HG02970 (cell line): Measurements from ENCODE around the gene PAGR1.
"Not testable (repeated sequence)": the region's sequence is repeated elsewhere in the genome, so short reads cannot be mapped to it uniquely, and the experiment has no call there.

ENCODE experiments used
- ATAC-seq: cut with Tn5 transposase; IDR thresholded peaks from one replicate; pipeline ENCODE4 v1.9.1; 2021; ENCODE audit warnings: mild to moderate bottlenecking, moderate library complexity, moderate number of reproducible peaks; ENCODE audit not compliant: unreplicated experiment, low FRiP score

PAGR1 gene

DNA sequence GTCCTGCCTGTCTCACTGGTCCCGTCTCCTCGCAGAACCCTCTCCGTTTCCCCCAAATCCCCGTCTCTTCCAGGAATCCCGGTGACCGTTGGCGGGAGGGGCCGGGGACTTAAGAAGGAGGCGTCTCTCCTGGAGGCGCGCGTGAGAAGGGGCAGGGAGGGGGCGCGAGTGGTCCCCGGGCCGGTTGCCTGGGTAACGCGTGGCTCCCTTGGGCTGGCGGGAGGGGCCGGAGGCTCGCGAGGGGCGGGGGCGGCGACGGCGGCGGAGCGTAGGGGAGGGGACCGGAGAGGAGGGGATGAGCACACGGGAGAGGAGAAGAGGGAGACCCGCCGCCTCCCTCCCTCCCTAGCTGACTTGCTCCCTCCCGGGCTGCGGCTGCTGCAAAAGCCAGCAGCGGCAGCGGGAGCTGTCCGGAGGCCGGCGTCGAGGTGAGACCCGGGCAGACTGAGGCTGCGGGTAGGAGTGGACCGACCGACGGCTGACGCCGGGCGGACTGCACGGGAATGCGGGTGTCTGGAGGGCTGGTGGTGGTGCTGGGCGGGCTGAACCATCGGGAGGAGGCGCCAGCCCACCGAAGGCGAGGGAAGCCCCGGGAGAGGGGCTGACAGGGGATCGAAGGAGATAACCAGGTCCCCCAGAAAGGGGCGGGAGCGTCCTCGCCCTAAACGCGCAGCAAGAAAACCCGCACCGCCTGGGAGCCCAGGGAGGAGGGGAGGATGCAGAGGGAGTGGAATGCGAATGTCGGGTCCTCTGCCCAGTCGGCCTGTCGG is 3.9 kb upstream of the PAGR1 start, which contains the start of gene PRRT2:
PRRT2 (plus strand) TSS at position 298 of the 770 bp plus-strand sequence. CDS start 862 bp downstream, outside the sequence.
- no peak for ATAC-seq

DNA sequence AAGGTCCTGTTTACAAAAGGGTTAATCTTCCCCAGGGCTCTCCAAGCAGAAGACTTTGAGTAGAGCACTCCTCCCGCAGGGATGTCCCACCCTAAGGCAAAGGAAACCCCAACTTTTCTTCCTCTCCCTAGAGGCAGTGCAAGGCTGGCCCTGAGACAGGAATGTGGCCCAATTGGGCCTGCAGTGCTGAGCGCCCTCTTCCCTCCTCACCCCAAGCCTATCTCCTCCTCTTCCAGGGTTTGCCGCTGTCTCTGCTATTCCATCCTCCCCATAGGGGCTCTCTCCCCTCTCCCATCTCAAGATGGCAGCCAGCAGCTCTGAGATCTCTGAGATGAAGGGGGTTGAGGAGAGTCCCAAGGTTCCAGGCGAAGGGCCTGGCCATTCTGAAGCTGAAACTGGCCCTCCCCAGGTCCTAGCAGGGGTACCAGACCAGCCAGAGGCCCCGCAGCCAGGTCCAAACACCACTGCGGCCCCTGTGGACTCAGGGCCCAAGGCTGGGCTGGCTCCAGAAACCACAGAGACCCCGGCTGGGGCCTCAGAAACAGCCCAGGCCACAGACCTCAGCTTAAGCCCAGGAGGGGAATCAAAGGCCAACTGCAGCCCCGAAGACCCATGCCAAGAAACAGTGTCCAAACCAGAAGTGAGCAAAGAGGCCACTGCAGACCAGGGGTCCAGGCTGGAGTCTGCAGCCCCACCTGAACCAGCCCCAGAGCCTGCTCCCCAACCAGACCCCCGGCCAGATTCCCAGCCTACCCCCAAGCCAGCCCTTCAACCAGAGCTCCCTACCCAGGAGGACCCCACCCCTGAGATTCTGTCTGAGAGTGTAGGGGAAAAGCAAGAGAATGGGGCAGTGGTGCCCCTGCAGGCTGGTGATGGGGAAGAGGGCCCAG is 3.0 kb upstream of the PAGR1 start:
- ATAC-seq = no peak

DNA sequence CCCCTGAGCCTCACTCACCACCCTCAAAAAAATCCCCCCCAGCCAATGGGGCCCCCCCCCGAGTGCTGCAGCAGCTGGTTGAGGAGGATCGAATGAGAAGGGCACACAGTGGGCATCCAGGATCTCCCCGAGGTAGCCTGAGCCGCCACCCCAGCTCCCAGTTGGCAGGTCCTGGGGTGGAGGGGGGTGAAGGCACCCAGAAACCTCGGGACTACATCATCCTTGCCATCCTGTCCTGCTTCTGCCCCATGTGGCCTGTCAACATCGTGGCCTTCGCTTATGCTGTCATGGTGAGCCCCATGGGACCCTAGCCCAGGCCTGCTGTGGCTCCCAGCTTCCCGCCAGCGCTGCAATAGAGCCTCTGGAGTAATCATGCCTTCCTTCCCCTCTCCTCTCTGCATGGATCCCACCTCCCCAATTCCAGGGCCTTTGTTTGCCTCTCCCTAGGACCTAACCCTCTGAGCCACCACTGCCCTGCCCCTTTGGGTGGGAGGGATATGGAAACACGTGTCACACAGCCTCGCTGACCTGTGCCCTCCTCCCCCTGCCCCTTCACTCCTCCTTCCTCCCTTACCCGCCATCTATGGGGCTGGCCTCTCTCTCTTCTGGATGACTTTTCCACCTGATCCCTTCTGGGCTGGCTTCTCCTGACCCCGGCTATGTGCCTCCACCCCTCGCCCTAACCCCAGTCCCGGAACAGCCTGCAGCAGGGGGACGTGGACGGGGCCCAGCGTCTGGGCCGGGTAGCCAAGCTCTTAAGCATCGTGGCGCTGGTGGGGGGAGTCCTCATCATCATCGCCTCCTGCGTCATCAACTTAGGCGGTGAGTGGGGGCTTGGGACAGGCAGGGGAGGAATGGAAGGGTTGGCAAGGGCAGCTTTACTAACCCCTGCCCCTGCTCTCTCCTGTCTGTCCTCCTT is 2.0 kb upstream of the PAGR1 start:
- ATAC-seq = no peak

DNA sequence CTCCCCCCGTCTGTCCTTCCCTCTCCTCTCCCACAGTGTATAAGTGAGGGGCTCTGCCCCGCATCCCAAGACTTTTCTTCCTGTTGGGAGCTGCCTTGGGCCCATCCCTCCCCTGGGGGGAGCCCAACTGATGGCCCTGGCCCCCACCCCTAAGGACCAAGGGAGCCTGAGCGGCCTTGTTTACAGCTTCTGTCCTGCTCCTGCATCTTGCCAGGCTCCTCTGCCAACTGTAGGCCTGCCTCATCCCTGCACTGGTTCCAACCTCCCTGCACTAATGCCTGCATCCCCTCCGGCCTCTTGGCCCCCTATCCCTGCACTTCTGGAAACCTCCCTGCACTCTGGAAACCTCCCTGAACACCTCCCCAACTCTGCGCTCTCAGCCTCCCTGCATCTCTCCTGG is 1.4 kb upstream of the PAGR1 start:
- ATAC-seq = no peak

DNA sequence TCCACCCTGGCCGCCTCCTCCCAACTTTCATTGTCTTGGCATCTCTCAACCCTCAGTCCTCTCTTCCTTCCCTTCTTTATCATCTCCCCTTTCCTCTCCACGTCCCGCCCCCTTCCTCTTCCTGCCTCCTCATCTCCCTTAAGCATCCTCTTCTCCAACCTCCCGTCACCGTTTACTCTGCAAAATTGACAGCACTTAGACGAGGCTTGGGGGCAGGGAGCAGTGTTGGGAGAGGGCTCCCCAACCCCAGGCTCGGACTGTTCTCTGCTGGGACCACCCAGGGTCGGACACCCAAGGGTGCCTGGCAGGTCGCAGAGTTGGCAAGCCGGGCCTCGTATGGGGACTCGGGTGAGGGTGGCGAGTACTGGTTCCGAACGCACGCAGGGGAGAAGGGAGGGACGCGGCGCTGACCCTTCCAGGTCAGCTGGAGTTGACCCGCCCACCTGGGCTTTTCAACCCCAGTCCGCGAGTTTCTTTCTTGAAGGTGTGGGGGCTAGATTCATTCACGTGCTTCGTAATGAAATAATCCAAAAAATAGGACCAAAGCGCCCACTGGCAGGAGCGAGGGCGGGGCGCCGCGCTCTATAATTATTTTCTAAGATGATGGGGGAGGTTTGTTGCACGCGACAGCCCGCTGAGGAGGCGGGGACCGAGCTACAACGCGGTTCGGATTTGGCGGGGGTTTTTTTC is 775 bp upstream of the PAGR1 start:
- ATAC-seq = no peak

DNA sequence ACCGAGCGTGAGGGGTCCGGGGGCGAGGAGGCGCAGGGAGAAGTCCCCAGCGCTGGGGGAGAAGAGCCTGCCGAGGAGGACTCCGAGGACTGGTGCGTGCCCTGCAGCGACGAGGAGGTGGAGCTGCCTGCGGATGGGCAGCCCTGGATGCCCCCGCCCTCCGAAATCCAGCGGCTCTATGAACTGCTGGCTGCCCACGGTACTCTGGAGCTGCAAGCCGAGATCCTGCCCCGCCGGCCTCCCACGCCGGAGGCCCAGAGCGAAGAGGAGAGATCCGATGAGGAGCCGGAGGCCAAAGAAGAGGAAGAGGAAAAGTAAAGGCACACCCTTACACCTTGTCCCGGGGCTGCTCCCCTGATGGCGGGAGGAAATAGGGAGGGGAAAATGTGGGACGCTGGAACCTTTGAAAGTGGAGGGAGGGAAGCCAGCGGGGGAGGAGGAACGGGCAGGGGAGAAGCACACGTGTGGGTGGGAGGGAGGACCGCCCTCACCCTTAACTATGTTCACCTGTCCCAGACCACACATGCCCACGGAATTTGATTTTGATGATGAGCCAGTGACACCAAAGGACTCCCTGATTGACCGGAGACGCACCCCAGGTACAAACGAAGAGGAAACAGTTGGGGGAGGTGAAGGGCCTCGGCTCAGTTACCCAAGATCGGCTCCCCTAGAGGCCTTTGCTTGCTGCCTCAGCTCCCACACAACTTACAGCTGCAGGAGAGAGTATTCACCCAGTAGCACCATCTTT is 916 bp downstream of the PAGR1 start:
- no peak for ATAC-seq

DNA sequence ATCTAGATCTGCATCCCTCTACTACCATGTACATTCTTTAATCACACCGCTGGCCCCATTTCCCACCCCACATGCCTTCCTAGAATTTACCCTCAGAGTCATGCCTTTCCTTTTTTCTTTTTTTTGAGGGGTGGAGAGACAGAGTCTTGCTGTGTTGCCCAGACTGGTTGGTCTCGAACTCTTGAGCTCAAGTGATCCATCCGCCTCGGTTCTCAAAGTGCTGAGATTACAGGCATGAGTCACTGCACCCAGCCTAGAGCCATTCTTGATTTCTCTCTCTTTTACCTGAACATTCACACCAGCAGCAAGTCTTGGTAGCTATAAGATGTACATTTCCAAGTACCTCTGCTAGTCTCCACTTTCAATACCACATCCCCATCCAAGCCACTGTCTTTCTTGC is 2.1 kb downstream of the PAGR1 start:
- no peak for ATAC-seq

DNA sequence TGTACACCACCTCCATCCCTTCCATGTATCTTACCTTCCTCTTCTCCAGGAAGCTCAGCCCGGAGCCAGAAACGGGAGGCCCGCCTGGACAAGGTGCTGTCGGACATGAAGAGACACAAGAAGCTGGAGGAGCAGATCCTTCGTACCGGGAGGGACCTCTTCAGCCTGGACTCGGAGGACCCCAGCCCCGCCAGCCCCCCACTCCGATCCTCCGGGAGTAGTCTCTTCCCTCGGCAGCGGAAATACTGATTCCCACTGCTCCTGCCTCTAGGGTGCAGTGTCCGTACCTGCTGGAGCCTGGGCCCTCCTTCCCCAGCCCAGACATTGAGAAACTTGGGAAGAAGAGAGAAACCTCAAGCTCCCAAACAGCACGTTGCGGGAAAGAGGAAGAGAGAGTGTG is 3.6 kb downstream of the PAGR1 start:
- no peak for ATAC-seq

DNA sequence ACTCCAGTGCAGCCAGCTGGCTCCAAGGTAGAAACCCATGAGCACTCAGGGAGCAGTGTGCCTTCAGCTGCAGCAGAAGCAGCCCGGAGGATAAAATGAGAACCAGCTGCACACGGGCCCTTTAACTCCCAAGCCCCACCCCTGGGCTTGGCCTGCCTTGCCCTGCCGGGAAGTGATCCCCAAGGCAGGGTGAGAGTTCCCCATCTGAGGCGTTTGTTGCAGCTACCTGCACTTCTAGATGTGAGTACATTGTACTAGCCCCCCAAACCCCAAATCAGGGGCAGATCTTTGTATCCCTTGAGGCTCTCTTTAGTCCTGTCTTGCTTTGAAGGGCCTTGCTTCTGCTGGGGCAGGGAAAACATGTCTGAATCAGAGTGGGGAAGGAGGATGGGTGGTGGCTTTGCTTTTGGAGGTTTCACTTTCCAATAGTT is 4.3 kb downstream of the PAGR1 start, which contains the start of gene MVP:
MVP (plus strand) TSS at position 192 of the 431 bp plus-strand sequence. CDS start 10,088 bp downstream, outside the sequence.
- ATAC-seq = no peak

DNA sequence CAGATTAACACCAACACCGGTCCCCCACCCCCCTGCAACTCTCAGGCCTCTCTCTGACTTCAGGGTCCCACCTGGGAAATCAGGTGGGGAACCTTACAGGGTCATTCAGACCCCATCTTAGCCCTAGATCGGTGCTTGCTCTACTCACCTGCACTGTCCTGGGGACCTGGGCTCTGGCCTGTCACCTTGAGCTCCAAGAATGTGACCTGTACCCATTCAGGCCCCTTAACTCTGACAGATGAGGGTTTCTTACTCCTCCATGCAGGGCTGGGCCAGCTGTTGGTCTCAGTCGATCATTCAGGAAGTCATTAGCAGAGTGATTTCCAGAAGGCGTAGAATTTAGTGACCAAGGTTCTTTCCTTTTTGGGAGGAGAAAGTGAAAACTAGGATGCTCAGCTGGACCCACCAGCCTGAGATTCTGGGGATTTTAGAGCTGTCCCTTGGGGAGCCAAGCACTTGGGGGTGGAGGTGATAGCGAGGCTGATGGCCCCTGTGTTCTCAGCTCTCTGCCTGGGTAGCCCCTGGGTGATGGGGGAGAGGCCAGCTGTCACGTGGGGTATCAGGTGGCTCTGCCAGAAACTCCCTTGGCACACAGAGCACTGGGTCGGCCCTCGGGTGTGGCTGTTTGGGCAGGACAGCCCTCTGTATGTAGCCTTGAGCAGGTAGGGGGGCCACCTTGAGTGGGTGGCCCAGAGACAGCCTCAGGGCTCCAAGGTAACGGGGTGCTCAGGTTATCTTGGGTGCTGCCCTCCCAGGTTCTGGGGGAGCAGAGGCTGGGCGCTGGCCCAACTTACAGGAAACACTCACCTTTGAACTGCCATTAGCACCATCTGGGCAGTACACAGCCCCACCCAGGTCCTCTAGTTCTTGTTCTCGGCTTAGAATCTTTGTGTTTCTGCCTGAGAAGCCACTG is 5.0 kb downstream of the PAGR1 start:
- no peak for ATAC-seq

DNA sequence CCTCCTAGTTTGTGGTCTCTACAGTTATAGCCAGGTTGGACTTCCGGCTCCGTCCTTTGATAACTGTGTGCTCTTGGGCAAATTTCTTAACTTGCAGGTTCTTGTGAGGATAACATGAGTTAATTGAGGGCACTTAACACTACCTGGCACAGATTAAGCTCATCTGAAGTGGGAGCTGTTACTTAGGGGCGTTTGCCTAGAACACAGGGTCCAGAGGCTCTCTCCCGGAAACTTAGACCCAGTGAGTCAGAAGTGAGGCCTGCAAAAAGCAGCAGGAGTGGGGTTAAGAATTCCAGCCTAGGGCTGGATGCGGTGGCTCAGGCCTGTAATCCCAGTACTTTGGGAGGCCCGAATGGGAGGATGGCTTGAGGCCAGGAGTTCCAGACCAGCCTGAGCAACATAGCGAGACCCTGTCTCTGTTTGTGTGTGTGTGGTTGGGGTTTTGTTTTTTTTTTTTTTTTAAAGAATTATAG is 5.7 kb downstream of the PAGR1 start:
- no peak for ATAC-seq

DNA sequence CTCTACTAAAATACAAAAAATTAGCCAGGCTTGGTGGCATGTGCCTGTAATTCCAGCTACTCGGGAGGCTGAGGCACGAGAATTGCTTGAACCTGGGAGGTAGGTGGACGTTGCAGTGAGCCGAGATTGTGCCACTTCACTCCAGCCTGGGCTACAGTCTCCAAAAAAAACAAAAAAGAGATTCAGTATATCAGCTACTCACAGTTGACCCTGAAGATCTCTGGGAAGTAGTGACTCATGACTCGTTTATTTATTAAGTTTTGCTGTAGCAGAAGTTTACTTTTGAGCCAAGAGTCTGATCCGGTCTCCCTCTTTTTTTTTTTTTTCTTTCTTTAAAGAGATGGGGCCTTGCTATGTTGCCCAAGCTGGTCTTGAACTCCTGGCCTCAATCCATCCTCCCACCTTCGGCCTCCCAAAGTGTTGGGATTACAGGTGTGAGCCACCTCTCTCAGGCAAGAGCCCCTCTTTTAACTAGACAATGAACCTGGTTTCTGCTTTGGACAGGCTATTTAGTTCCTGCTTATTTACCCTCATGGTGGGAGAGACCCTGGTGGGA is 8.7 kb downstream of the PAGR1 start:
- no peak for ATAC-seq

DNA sequence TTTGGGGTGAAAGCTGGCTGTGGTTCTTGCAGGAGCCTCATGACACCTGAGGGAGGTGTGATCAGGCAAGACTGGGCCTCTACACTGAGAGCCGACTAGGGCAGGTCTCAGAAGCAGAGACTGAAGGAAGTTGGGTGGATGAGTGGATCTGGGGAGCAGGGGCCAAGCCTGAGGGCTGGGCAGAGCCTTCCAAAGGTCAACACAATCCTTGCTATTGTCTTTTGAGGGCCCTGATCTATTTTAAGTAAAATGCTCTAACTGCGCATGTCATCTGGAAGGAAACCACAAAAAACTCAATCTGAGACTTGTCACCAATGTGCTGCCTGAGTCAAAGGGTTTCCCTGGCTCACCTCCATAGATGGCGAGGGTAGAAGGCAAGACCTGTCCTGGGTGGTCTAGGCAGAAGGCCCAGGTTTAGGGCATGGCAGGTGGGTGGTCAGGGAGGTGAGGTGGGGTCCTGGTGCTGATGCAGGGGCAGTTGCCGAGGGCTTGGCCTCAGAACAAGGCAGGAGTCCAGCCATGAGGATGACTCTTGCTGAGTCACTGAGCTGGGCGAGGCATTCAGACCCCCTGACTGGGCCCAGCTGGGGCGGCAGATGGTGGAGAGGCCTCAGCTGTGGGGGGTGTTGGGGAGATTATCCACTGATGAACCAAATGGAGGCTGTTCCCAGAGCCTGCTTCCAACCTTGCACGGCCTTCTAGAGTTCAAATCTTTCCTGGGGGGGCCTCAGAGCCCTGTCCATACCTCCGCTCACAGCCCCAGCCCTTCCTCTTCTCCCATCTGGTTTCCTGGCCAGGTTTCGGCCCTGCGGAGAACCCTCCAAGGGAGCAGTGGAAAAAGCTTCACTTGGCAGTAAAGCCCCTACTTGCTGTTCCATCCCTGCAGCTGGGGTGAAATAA is 9.4 kb downstream of the PAGR1 start:
- no peak for ATAC-seq

DNA sequence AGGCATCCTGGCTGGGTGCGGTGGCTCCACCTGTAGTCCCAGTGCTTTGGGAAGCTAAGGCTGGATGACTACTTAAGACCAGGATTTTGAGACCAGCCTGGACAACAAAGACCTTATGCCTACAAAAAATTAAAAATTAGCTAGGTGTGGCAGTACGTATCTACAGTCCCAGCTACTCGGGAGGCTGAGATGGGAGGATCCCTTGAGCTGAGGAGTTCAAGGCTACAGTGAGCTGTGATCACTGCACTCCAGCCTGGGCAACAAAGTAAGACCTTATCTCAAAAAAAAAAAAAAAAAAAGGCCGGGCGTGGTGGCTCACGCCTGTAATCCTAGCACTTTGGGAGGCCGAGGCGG is 10.4 kb downstream of the PAGR1 start:
- ATAC-seq = no peak

DNA sequence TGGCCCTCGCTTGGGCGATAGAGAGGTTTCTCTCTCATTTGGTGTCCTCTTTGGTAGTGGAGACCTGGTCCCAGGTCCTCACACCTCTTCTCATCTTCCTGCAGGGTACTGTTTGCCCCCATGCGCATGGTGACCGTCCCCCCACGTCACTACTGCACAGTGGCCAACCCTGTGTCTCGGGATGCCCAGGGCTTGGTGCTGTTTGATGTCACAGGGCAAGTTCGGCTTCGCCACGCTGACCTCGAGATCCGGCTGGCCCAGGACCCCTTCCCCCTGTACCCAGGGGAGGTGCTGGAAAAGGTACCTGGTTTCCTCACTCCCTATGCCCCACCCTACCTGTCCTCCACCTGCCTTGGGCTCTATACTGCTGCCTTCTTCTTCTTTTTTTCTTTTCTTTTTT is 14.8 kb downstream of the PAGR1 start:
- no peak for ATAC-seq

DNA sequence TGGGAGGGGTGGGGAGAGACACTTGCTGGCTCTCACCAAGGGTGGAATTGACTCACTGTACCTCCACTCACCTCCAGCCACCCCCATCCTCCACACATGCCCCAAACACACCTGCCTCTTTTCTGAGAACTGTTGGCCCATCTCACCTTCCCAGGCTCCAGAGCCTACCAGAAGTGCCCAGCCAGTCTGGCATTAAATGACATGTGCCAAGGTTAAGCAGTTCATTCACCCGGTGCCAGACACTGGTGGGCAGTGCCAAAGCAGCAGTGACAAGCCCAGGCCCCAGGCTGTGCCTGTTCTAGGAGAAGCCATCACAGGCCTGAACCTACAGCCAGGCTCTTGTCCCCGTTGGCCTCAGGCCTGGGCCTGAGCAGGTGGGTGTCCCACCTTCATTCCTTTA is 15.5 kb downstream of the PAGR1 start:
- ATAC-seq = no peak

DNA sequence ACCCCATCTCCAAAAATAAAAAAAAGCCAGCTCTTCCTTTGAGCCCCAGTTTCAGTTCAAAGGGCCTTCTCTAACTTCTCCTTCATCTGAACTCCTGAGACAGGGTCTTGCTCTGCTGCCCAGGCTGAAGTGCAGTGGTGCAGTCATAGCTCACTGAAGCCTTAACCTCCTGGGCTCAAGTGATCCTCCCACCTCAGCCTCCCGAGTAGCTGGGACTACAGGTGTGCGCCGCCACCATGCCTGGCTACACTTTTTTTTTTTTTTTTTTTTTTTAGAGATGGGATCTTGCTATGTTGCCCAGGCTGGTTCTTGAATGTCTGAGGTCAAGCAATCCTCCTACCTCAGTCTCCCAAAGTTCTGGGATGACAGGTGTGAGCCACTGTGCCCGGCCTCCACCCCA is 17.3 kb downstream of the PAGR1 start:
- not testable (repeated sequence) for ATAC-seq
